Central memory CD4-positive, alpha-beta T cell (primary cell): Measurements from ENCODE around the gene TTC19.
"Not testable (repeated sequence)": the region's sequence is repeated elsewhere in the genome, so short reads cannot be mapped to it uniquely, and the experiment has no call there.

Experiments used
- DNase-seq: peaks from one replicate; pipeline ENCODE4 v3.0.0; 2022

TTC19 gene

DNA sequence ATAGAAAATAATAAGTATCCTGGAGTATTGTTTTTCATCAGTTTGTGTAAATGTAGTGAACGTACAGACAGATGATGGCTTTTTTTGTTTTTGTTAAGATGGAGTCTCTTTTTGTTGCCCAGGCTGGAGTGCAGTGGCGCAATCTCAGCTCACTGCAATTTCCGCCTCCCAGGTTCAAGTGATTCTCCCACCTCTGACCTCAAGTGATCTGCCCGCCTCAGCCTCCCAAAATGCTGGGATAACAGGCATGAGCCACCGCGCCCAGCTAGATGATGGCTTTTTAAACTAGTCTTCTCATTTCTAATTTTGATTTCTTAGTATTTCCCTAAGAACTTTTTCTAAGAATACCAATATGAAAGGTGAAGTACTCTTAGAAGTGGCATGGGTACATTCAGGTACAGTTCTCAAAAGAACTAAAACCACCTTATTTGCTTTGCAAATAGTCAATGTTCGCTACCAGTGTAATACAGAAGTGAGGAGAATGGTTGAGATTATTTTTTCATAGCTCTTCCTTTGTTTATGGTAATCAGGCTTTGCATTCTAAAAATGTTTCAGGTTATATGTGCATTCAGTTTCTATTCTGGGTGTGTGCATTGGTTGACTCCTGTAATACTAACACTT, 34.2 kb downstream of the TTC19 start:
- DNase-seq: no peak

DNA sequence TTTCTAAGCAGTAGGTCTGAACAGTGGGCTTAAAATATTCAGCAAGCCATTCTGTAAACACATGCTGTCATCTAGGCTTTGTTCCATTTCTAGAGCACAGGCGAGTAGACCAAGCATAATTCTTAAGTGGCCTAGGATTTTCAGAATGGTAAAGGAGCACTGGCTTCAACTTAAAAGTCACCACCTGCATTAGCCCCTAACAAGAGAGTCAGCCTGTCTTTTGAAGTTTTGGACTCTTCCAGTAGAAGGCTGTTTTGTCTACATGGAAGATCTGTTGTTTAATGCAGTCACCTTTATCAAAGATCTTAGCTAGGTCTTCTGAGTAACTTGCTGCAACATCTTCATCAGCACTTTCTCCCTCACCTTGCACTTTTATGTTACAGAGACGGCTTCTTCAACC, 36.6 kb downstream of the TTC19 start:
- no peak for DNase-seq

- DNase-seq: no peak
Measured at GRCh38 chr17:16037636-16038035, 38.0 kb downstream of the TTC19 start.

GRCh38 chr17:16040710-16041251, 41.2 kb downstream of the TTC19 start:
- DNase-seq: no peak

- no peak for DNase-seq
Measured at GRCh38 chr17:16044487-16044886, 44.9 kb downstream of the TTC19 start.

- no peak for DNase-seq
Measured at GRCh38 chr17:16046966-16047365, 47.3 kb downstream of the TTC19 start.

GRCh38 chr17:16048811-16049449, 49.3 kb downstream of the TTC19 start:
- DNase-seq: no peak

DNA sequence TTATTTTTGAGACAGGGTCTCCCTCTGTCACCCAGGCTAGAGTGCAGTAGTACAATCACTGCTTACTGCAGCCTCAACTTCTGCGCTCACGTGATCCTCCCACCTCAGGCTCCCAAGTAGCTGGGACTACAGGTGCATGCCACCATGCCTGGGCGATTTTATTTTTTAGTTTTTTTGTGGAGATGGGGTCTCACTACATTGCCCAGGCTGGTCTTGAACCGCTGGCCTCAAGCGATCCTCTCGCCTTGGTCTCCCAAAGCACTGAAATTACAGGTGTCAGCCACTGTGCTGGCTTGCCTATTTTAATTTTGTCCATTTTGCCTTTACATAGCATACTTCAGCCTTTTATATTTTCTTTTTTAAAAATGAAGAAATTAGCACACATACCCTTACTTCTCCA, 51.2 kb downstream of the TTC19 start:
- no peak for DNase-seq

DNA sequence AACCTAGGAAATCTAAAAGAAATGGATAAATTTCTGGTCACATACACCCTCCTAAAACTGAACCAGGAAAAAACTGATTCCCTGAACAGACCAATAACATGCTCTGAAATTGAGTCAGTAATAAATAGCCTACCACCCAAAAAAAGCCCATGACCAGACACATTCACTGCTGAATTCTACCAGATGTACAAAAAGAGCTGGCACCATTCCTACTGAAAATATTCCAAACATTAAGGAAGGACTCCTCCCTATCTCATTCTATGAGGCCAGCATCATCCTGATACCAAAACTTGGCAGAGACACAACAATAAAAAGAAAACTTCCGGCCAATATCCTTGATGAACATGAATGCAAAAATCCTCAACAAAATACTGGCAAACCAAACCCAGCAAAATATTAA, 52.9 kb downstream of the TTC19 start:
- DNase-seq: no peak

- not testable (repeated sequence) for DNase-seq
Measured at GRCh38 chr17:16055139-16055538, 55.5 kb downstream of the TTC19 start.

- no peak for DNase-seq
Measured at GRCh38 chr17:16061631-16062030, 62.0 kb downstream of the TTC19 start.

DNA sequence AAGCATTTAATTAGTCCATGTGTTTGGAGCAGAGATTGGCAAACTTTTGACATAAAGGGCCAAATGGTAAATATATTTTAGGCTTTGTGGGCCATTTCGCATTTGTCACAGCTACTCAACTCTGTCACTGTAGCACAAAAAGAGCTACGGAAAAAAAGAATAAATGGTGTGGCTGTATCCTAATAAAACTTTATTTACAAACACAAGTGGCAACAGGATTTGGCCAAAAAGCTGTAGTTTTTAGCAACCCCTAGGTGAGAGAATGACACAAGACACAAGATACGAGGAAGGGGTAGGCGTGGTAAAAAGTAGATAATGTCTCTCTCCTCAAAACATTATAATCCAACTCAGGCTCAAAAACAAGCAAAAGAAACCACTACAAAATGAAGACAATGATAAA, 66.5 kb downstream of the TTC19 start:
- DNase-seq: no peak

DNA sequence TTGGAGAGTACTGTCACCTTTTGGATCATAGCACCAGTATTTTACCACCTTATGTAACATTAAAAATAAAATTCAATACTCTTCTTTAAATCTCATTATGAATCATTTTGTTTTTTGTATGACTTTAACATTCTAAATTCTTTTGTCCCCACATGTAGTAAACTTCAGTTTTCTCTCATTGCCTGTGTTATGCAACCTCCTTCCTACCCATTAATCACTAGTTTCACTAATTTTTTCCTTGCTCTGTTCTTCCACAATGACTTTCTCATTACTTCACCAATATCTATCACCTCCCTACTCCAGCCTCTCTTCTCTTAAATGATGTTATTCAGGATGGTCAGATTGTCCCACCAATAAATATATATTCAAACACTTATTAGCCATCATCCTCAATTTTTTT, 68.7 kb downstream of the TTC19 start:
- DNase-seq: no peak

DNA sequence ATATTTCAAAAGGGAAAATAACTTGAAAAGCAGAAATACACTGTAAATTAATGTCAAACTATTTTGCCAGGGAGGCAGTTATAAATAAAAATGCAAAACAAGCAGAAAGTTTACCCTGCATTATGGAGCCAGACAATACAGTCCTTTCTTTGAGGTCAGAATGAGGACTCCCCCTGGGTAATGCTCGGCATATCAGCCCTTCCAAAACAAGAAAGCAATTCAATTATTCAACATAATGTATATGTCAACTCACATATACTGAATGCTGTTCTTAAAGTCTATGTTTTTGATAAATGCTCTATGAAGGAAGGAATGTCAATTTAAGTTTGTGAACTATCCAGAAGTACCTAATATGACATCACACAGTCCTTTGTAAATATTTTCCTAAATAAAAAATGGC, 72.4 kb downstream of the TTC19 start:
- DNase-seq: no peak

GRCh38 chr17:16073845-16074244, 74.2 kb downstream of the TTC19 start:
- DNase-seq: no peak

- DNase-seq: no peak
Measured at GRCh38 chr17:16074423-16074822, 74.8 kb downstream of the TTC19 start.

- DNase-seq: no peak
Measured at GRCh38 chr17:16075949-16076348, 76.3 kb downstream of the TTC19 start.
